Activated CD8-positive, alpha-beta T cell treated with anti-CD3 and anti-CD28 coated beads, Interleukin-2, amount 10 ng/mL, durations not matched to agents 7 days and 5 days (primary cell): ENCODE data around the gene GREM1. TPM values are rescaled to one million over a fixed set of nuclear protein-coding genes. Genes with fewer than 3 reads are reported as not detected.

ENCODE experiments used
- ATAC-seq: fragments of 150-1000 bp; cut with Tn5 transposase; one replicate; pipeline ENCODE4 v1.10.0; 2021; ENCODE audit warnings: moderate library complexity
- CTCF ChIA-PET: fragments of 350-600 bp; sonication (Branson Sonifier 250); formaldehyde crosslinking; loops from one replicate; lab custom pipeline; 2021; ENCODE audit warnings: antibody characterized with exemption; lab: Charles Lee
- POLR2A ChIA-PET: fragments of 350-600 bp; sonication (Branson Sonifier 250); formaldehyde crosslinking; loops from one replicate; lab custom pipeline; 2021; ENCODE audit warnings: antibody characterized with exemption; lab: Charles Lee
- DNase-seq: peaks from one replicate; pipeline ENCODE4 v3.0.0-alpha.2; 2020
- H3K27ac Mint-ChIP-seq: one replicate; pipeline ENCODE4 v1.8.0; 2021; ENCODE audit warnings: mild to moderate bottlenecking, mixed read lengths
- H3K27me3 Mint-ChIP-seq: one replicate; pipeline ENCODE4 v1.8.0; 2021; ENCODE audit warnings: low read depth, mixed read lengths
- H3K36me3 Mint-ChIP-seq: one replicate; pipeline ENCODE4 v1.8.0; 2021; ENCODE audit warnings: low read depth, mixed read lengths
- H3K4me1 Mint-ChIP-seq: one replicate; pipeline ENCODE4 v1.8.0; 2021; ENCODE audit warnings: low read depth, mixed read lengths
- H3K4me3 Mint-ChIP-seq: one replicate; pipeline ENCODE4 v1.8.0; 2021; ENCODE audit warnings: mild to moderate bottlenecking, mixed read lengths
- H3K9me3 Mint-ChIP-seq: one replicate; pipeline ENCODE4 v1.8.0; 2022; ENCODE audit warnings: mixed read lengths; ENCODE audit not compliant: insufficient read depth
- total RNA-seq, 2 experiments: library from RNA; stranded (reverse); gene quantifications; one replicate each; pipeline ENCODE4 v1.2.3, GENCODE V29; 2021

GREM1 gene
- total RNA-seq, 2 experiments from 2014 or later = not detected

GRCh38 chr15:32737304-32737703, 19.5 kb downstream of the GREM1 start:
- H3K9me3 Mint-ChIP-seq = no peaks in the 10 kb centered on the region
- no peak overlapping the region for H3K27ac Mint-ChIP-seq

GRCh38 chr15:32738666-32739065, 20.9 kb downstream of the GREM1 start:
- ChIA-PET CTCF (no interaction called here), POLR2A (no interaction called here)
- Mint-ChIP-seq H3K36me3 (no peaks in the 10 kb centered on the region), H3K27me3 (peaks cover 36% of the 10 kb centered on the region), H3K9me3 (no peaks in the 10 kb centered on the region), H3K4me1 (no peaks in the 10 kb centered on the region), H3K4me3 (no peak overlapping the region), H3K27ac (no peak overlapping the region)
- ATAC-seq (no peak), DNase-seq (no peak)

More at GRCh38 chr15:32737304-32737703, 19.5 kb downstream of the GREM1 start:
- CTCF ChIA-PET = no interaction called here
- H3K4me3 Mint-ChIP-seq = no peak overlapping the region
- H3K4me1 Mint-ChIP-seq = no peaks in the 10 kb centered on the region
- DNase-seq = no peak
- ATAC-seq = no peak
- POLR2A ChIA-PET = no interaction called here
- peaks cover 38% of the 10 kb centered on the region for H3K27me3 Mint-ChIP-seq
- no peaks in the 10 kb centered on the region for H3K36me3 Mint-ChIP-seq

GRCh38 chr15:32739522-32740063, 21.8 kb downstream of the GREM1 start:
- Mint-ChIP-seq H3K27me3 (peaks cover 33% of the 10 kb centered on the region), H3K4me3 (no peak overlapping the region), H3K36me3 (no peaks in the 10 kb centered on the region), H3K4me1 (no peaks in the 10 kb centered on the region), H3K9me3 (no peaks in the 10 kb centered on the region), H3K27ac (no peak overlapping the region)
- ChIA-PET POLR2A (no interaction called here), CTCF (interaction anchor here (1.1 kb wide), 1 partner anchor 76 kb away, joined by 3 read pairs; no protein-coding TSS in a partner anchor)
- ATAC-seq (no peak), DNase-seq (no peak)

GRCh38 chr15:32743411-32744140, 25.8 kb downstream of the GREM1 start:
- peaks cover 22% of the 10 kb centered on the region for H3K27me3 Mint-ChIP-seq

GRCh38 chr15:32746116-32746857, 28.5 kb downstream of the GREM1 start:
- H3K4me3 Mint-ChIP-seq = no peak overlapping the region
- H3K4me1 Mint-ChIP-seq = no peaks in the 10 kb centered on the region
- H3K27me3 Mint-ChIP-seq = peaks cover 12% of the 10 kb centered on the region
- ChIA-PET POLR2A (no interaction called here), CTCF (no interaction called here)
- no peak overlapping the region for H3K27ac Mint-ChIP-seq
- no peak for ATAC-seq
- no peaks in the 10 kb centered on the region for H3K36me3 Mint-ChIP-seq
- DNase-seq = no peak
- H3K9me3 Mint-ChIP-seq = no peaks in the 10 kb centered on the region

More at GRCh38 chr15:32743411-32744140, 25.8 kb downstream of the GREM1 start:
- no peak for DNase-seq
- H3K9me3 Mint-ChIP-seq = no peaks in the 10 kb centered on the region
- no peaks in the 10 kb centered on the region for H3K4me1 Mint-ChIP-seq
- ChIA-PET POLR2A (interaction anchor here (0.6 kb wide), 1 partner anchor 1128 kb away, joined by 3 read pairs; no protein-coding TSS in a partner anchor), CTCF (no interaction called here)
- H3K27ac Mint-ChIP-seq = no peak overlapping the region
- no peak for ATAC-seq
- H3K4me3 Mint-ChIP-seq = no peak overlapping the region
- H3K36me3 Mint-ChIP-seq = no peaks in the 10 kb centered on the region

GRCh38 chr15:32747921-32748342, 30.1 kb downstream of the GREM1 start:
- Mint-ChIP-seq H3K4me1 (no peaks in the 10 kb centered on the region), H3K27me3 (peaks cover 9% of the 10 kb centered on the region), H3K36me3 (no peaks in the 10 kb centered on the region), H3K4me3 (no peak overlapping the region), H3K27ac (no peak overlapping the region), H3K9me3 (no peaks in the 10 kb centered on the region)
- ChIA-PET CTCF (no interaction called here), POLR2A (no interaction called here)
- ATAC-seq (no peak), DNase-seq (no peak)

GRCh38 chr15:32750979-32751378, 33.2 kb downstream of the GREM1 start:
- ChIA-PET POLR2A (no interaction called here), CTCF (no interaction called here)
- Mint-ChIP-seq H3K9me3 (no peaks in the 10 kb centered on the region), H3K27ac (no peak overlapping the region), H3K27me3 (peaks cover 5% of the 10 kb centered on the region), H3K4me3 (no peak overlapping the region), H3K36me3 (no peaks in the 10 kb centered on the region), H3K4me1 (no peaks in the 10 kb centered on the region)
- DNase-seq (no peak), ATAC-seq (no peak)

- Mint-ChIP-seq H3K4me1 (no peaks in the 10 kb centered on the region), H3K27me3 (peaks cover 21% of the 10 kb centered on the region), H3K4me3 (no peak overlapping the region), H3K9me3 (no peaks in the 10 kb centered on the region), H3K36me3 (no peaks in the 10 kb centered on the region), H3K27ac (no peak overlapping the region)
- ChIA-PET POLR2A (no interaction called here), CTCF (no interaction called here)
- no peak for ATAC-seq
- DNase-seq = no peak
These were observed 39.6 kb downstream of the GREM1 start for GRCh38 chr15:32757426-32757825.

- no peak for DNase-seq
- ATAC-seq = no peak
- POLR2A ChIA-PET = no interaction called here
- H3K36me3 Mint-ChIP-seq = no peaks in the 10 kb centered on the region
- no peaks in the 10 kb centered on the region for H3K4me1 Mint-ChIP-seq
- CTCF ChIA-PET = no interaction called here
- H3K27ac Mint-ChIP-seq = no peak overlapping the region
- no peak overlapping the region for H3K4me3 Mint-ChIP-seq
- H3K9me3 Mint-ChIP-seq = no peaks in the 10 kb centered on the region
- H3K27me3 Mint-ChIP-seq = peaks cover 16% of the 10 kb centered on the region
These were observed 45.5 kb downstream of the GREM1 start for GRCh38 chr15:32763295-32763694.

- H3K9me3 Mint-ChIP-seq = no peaks in the 10 kb centered on the region
- DNase-seq (no peak), ATAC-seq (no peak)
- H3K27me3 Mint-ChIP-seq = peaks cover 11% of the 10 kb centered on the region
- ChIA-PET POLR2A (no interaction called here), CTCF (no interaction called here)
- no peak overlapping the region for H3K4me3 Mint-ChIP-seq
- no peaks in the 10 kb centered on the region for H3K4me1 Mint-ChIP-seq
- no peaks in the 10 kb centered on the region for H3K36me3 Mint-ChIP-seq
- no peak overlapping the region for H3K27ac Mint-ChIP-seq
These were observed 47.4 kb downstream of the GREM1 start for GRCh38 chr15:32765236-32765635.

GRCh38 chr15:32766101-32766500, 48.3 kb downstream of the GREM1 start:
- ATAC-seq (no peak), DNase-seq (no peak)
- ChIA-PET POLR2A (no interaction called here), CTCF (no interaction called here)
- Mint-ChIP-seq H3K36me3 (no peaks in the 10 kb centered on the region), H3K4me3 (no peak overlapping the region), H3K27ac (no peak overlapping the region), H3K27me3 (peaks cover 9% of the 10 kb centered on the region), H3K9me3 (no peaks in the 10 kb centered on the region), H3K4me1 (no peaks in the 10 kb centered on the region)

GRCh38 chr15:32767236-32767635, 49.4 kb downstream of the GREM1 start:
- H3K4me1 Mint-ChIP-seq = no peaks in the 10 kb centered on the region
- no peak overlapping the region for H3K27ac Mint-ChIP-seq
- ATAC-seq (no peak), DNase-seq (no peak)
- H3K9me3 Mint-ChIP-seq = no peaks in the 10 kb centered on the region
- H3K4me3 Mint-ChIP-seq = no peak overlapping the region
- ChIA-PET CTCF (no interaction called here), POLR2A (no interaction called here)
- H3K36me3 Mint-ChIP-seq = no peaks in the 10 kb centered on the region
- H3K27me3 Mint-ChIP-seq = peaks cover 9% of the 10 kb centered on the region
